Endothelial cell (in vitro differentiated cells): Measurements from ENCODE around the gene DSCAML1. TPM values are rescaled to one million over a fixed set of nuclear protein-coding genes. Genes with fewer than 3 reads are reported as not detected.

ENCODE experiments used
- DNase-seq: peaks from one replicate; pipeline ENCODE4 v3.0.0; 2021; ENCODE audit warnings: low spot score
- H3K27ac Mint-ChIP-seq: one replicate; pipeline ENCODE4 v1.8.0; 2021; ENCODE audit warnings: mixed read lengths, inconsistent platforms; ENCODE audit not compliant: unreplicated experiment
- H3K27me3 Mint-ChIP-seq: one replicate; pipeline ENCODE4 v1.8.0; 2021; ENCODE audit warnings: mild to moderate bottlenecking, moderate library complexity, mixed read lengths, inconsistent platforms; ENCODE audit not compliant: unreplicated experiment
- H3K36me3 Mint-ChIP-seq: one replicate; pipeline ENCODE4 v1.8.0; 2021; ENCODE audit warnings: mild to moderate bottlenecking, low read depth, mixed read lengths, inconsistent platforms; ENCODE audit not compliant: unreplicated experiment
- H3K4me1 Mint-ChIP-seq: one replicate; pipeline ENCODE4 v1.8.0; 2021; ENCODE audit warnings: mild to moderate bottlenecking, mixed read lengths, inconsistent platforms; ENCODE audit not compliant: unreplicated experiment
- H3K4me3 Mint-ChIP-seq: one replicate; pipeline ENCODE4 v1.8.0; 2021; ENCODE audit warnings: mild to moderate bottlenecking, mixed read lengths, inconsistent platforms; ENCODE audit not compliant: unreplicated experiment
- H3K9me3 Mint-ChIP-seq: one replicate; pipeline ENCODE4 v1.8.0; 2021; ENCODE audit warnings: mixed read lengths, inconsistent platforms; ENCODE audit not compliant: unreplicated experiment
- CTCF ChIP-seq: fragments of 200-600 bp; sonication (generic); IDR thresholded peaks from one replicate; pipeline ENCODE4 v1.5.0; 2021; ENCODE audit warnings: antibody characterized with exemption; ENCODE audit not compliant: unreplicated experiment
- total RNA-seq: library from RNA; stranded (reverse); fragmentation: NEBNext Ultra II Directional; extraction: Animal tissue kit (Norgen Biotek cat#: 25700); gene quantifications from one replicate; pipeline ENCODE4 v1.2.1, GENCODE V29; 2021; ENCODE audit not compliant: unreplicated experiment

The DSCAML1 gene
- total RNA-seq, 1 donor from 2014 or later = 3.8 TPM

- H3K27me3 Mint-ChIP-seq = peaks cover 1% of the 10 kb centered on the region
- no peak overlapping the region for H3K27ac Mint-ChIP-seq
- peaks cover 5% of the 10 kb centered on the region for H3K4me1 Mint-ChIP-seq
- H3K36me3 Mint-ChIP-seq = no peaks in the 10 kb centered on the region
- no peak for DNase-seq
- no peak overlapping the region for H3K4me3 Mint-ChIP-seq
- TF ChIP-seq CTCF = no peak
- no peaks in the 10 kb centered on the region for H3K9me3 Mint-ChIP-seq
Observed at GRCh38 chr11:117573326-117573725, 223.7 kb downstream of the DSCAML1 start.

- Mint-ChIP-seq H3K4me1 (peaks cover 5% of the 10 kb centered on the region), H3K27me3 (no peaks in the 10 kb centered on the region), H3K27ac (no peak overlapping the region), H3K36me3 (no peaks in the 10 kb centered on the region), H3K9me3 (no peaks in the 10 kb centered on the region), H3K4me3 (no peak overlapping the region)
- no peak for DNase-seq
- TF ChIP-seq CTCF = no peak
Observed at GRCh38 chr11:117572671-117573070, 224.3 kb downstream of the DSCAML1 start.

- no peak overlapping the region for H3K27ac Mint-ChIP-seq
- H3K36me3 Mint-ChIP-seq = no peaks in the 10 kb centered on the region
- H3K4me3 Mint-ChIP-seq = no peak overlapping the region
- no peaks in the 10 kb centered on the region for H3K9me3 Mint-ChIP-seq
- no peak for DNase-seq
- no peak for TF ChIP-seq CTCF
- peaks cover 5% of the 10 kb centered on the region for H3K4me1 Mint-ChIP-seq
- no peaks in the 10 kb centered on the region for H3K27me3 Mint-ChIP-seq
Observed at GRCh38 chr11:117572129-117572528, 224.9 kb downstream of the DSCAML1 start.

- no peaks in the 10 kb centered on the region for H3K36me3 Mint-ChIP-seq
- H3K27me3 Mint-ChIP-seq = no peaks in the 10 kb centered on the region
- H3K9me3 Mint-ChIP-seq = no peaks in the 10 kb centered on the region
- no peak overlapping the region for H3K27ac Mint-ChIP-seq
- no peak overlapping the region for H3K4me3 Mint-ChIP-seq
- no peak for TF ChIP-seq CTCF
- H3K4me1 Mint-ChIP-seq = peaks cover 5% of the 10 kb centered on the region
- DNase-seq = no peak
Observed at GRCh38 chr11:117570701-117571100, 226.3 kb downstream of the DSCAML1 start.

GRCh38 chr11:117569911-117570310 is 227.1 kb downstream of the DSCAML1 start:
- Mint-ChIP-seq H3K4me1 (peaks cover 5% of the 10 kb centered on the region), H3K36me3 (no peaks in the 10 kb centered on the region), H3K27me3 (no peaks in the 10 kb centered on the region), H3K4me3 (no peak overlapping the region), H3K27ac (no peak overlapping the region), H3K9me3 (no peaks in the 10 kb centered on the region)
- TF ChIP-seq CTCF = no peak
- no peak for DNase-seq
